Upper lobe of left lung (tissue), 4 donors: Measurements from ENCODE around the gene UBASH3A.

Source experiments
- CTCF ChIP-seq, 6 experiments: fragments of 450-650 bp in 4 of 6; fragments of 200-600 bp in 2 of 6; sonication (generic) in 2 of 6; IDR thresholded peaks; one replicate each; pipeline ENCODE4 v1.5.1; 2016 to 2019; ENCODE audit warnings: antibody characterized with exemption in 6 of 6
- EP300 ChIP-seq, 4 donors: sonication (generic); formaldehyde crosslinking; IDR thresholded peaks; one replicate each; pipeline ENCODE4 v1.5.1; 2017; ENCODE audit warnings: antibody characterized with exemption in 4 of 4, control low read depth in 2 of 4
- POLR2A ChIP-seq, 4 donors: fragments of 450-650 bp; IDR thresholded peaks; one replicate each; pipeline ENCODE4 v1.5.1; 2016 to 2017; ENCODE audit warnings: antibody characterized with exemption in 4 of 4, mild to moderate bottlenecking in 2 of 4
- POLR2AphosphoS5 ChIP-seq, 2 donors: sonication (generic); formaldehyde crosslinking; IDR thresholded peaks; one replicate each; pipeline ENCODE4 v1.5.1; 2017; ENCODE audit warnings: antibody characterized with exemption in 2 of 2

- TF ChIP-seq CTCF (IDR thresholded peaks at IDR 0.05) (no peak), POLR2A (IDR thresholded peaks at IDR 0.05) (no peak), POLR2AphosphoS5 (IDR thresholded peaks at IDR 0.05) (no peak), EP300 (IDR thresholded peaks at IDR 0.05) (no peak)
Observed at GRCh38 chr21:42398436-42399028, 5.2 kb upstream of the UBASH3A start.
